GM19239 (cell line): ENCODE results near the gene BRSK1.

ENCODE experiments used
- DNase-seq: peaks from one replicate; pipeline ENCODE4 v3.0.0; 2011; ENCODE audit warnings: low spot score; ENCODE audit not compliant: insufficient read length
- FAIRE-seq: peaks from 2 replicates; lab custom pipeline; 2011; peaks lifted over from hg19 to GRCh38; lab: Jason Lieb, UNC

Gene BRSK1

GRCh38 chr19:55270172-55270942 lies 13.4 kb upstream of the BRSK1 start:
- DNase-seq (no peak), FAIRE-seq (no peak)

GRCh38 chr19:55272142-55272541 lies 11.7 kb upstream of the BRSK1 start:
- DNase-seq, result no peak
- no peak for FAIRE-seq

GRCh38 chr19:55273978-55274707 lies 9.7 kb upstream of the BRSK1 start:
- no peak for FAIRE-seq

GRCh38 chr19:55275851-55276719 lies 7.7 kb upstream of the BRSK1 start:
- FAIRE-seq (no peak), DNase-seq (no peak)

More at GRCh38 chr19:55273978-55274707, 9.7 kb upstream of the BRSK1 start:
- no peak for DNase-seq

GRCh38 chr19:55276720-55277430 lies 6.9 kb upstream of the BRSK1 start:
- DNase-seq, result no peak
- FAIRE-seq, result peak; percentile 65

- no peak for FAIRE-seq
- DNase-seq, result no peak
These were observed 6.3 kb upstream of the BRSK1 start for GRCh38 chr19:55277494-55277893.

- DNase-seq, result no peak
- no peak for FAIRE-seq
These were observed 5.2 kb upstream of the BRSK1 start for GRCh38 chr19:55278391-55279135.

- DNase-seq, result no peak
- no peak for FAIRE-seq
These were observed 4.5 kb upstream of the BRSK1 start for GRCh38 chr19:55279340-55279739.

- FAIRE-seq, result peak; percentile 98
These were observed 3.8 kb upstream of the BRSK1 start, which contains the start of gene HSPBP1 for GRCh38 chr19:55279770-55280643. HSPBP1 (minus strand) TSS chr19:55280110; CDS start chr19:55279608, 502 bp downstream.

GRCh38 chr19:55284405-55285058 lies 735 bp downstream of the BRSK1 start:
- FAIRE-seq (no peak), DNase-seq (no peak)

More at GRCh38 chr19:55279770-55280643, 3.8 kb upstream of the BRSK1 start, which contains the start of gene HSPBP1:
- peak; percentile 88 for DNase-seq

- FAIRE-seq (no peak), DNase-seq (no peak)
These were observed 1.6 kb downstream of the BRSK1 start for GRCh38 chr19:55285229-55285890.

GRCh38 chr19:55287361-55288079 lies 3.7 kb downstream of the BRSK1 start:
- FAIRE-seq, result no peak
- DNase-seq, result no peak

- no peak for FAIRE-seq
- no peak for DNase-seq
These were observed 5.5 kb downstream of the BRSK1 start for GRCh38 chr19:55289117-55289796.

GRCh38 chr19:55297267-55297666 lies 13.5 kb downstream of the BRSK1 start:
- FAIRE-seq (no peak), DNase-seq (no peak)

GRCh38 chr19:55299991-55300390 lies 16.2 kb downstream of the BRSK1 start:
- DNase-seq (no peak), FAIRE-seq (no peak)

- FAIRE-seq, result no peak
- DNase-seq, result no peak
These were observed 17.2 kb downstream of the BRSK1 start for GRCh38 chr19:55300886-55301458.
